Neural progenitor cell (in vitro differentiated cells): Measurements from ENCODE around the gene CBFA2T2. TPM values are rescaled to one million over a fixed set of nuclear protein-coding genes. Genes with fewer than 3 reads are reported as not detected.
"Not testable (repeated sequence)": the region's sequence is repeated elsewhere in the genome, so short reads cannot be mapped to it uniquely, and the experiment has no call there.

Experiments used
- DNase-seq: peaks from one replicate; pipeline ENCODE4 v3.0.0-alpha.2; 2016; ENCODE audit warnings: low spot score
- H2AFZ ChIP-seq: fragments of 200-600 bp; sonication (generic); replicated peaks from 2 replicates; pipeline ENCODE4 v1.6.1; 2016; ENCODE audit warnings: antibody characterized with exemption
- H3F3A ChIP-seq: fragments of 200-600 bp; sonication (generic); 2 replicates; pipeline ENCODE4 v1.6.1; 2016; ENCODE audit warnings: antibody characterized with exemption, low read depth
- H3K27ac ChIP-seq: fragments of 200-600 bp; sonication (generic); 2 replicates; pipeline ENCODE4 v1.5.1; 2016; ENCODE audit warnings: mild to moderate bottlenecking
- H3K27me3 ChIP-seq: fragments of 200-600 bp; sonication (generic); 2 replicates; pipeline ENCODE4 v1.6.1; 2016; ENCODE audit warnings: mild to moderate bottlenecking, moderate library complexity
- H3K36me3 ChIP-seq: fragments of 200-600 bp; sonication (generic); 2 replicates; pipeline ENCODE4 v1.5.1; 2016
- H3K4me1 ChIP-seq: fragments of 200-600 bp; sonication (generic); 2 replicates; pipeline ENCODE4 v1.6.1; 2016; ENCODE audit warnings: mixed run types
- H3K4me2 ChIP-seq: fragments of 200-600 bp; sonication (generic); 2 replicates; pipeline ENCODE4 v1.6.1; 2016
- H3K4me3 ChIP-seq: fragments of 200-600 bp; sonication (generic); 2 replicates; pipeline ENCODE4 v1.5.1; 2016
- H3K79me2 ChIP-seq: fragments of 200-600 bp; sonication (generic); 2 replicates; pipeline ENCODE4 v1.6.1; 2016; ENCODE audit warnings: low read depth
- H3K9ac ChIP-seq: fragments of 200-600 bp; sonication (generic); 2 replicates; pipeline ENCODE4 v1.6.1; 2016
- H3K9me3 ChIP-seq: fragments of 200-600 bp; sonication (generic); 2 replicates; pipeline ENCODE4 v1.5.1; 2016; ENCODE audit warnings: low read depth
- H4K20me1 ChIP-seq: fragments of 200-600 bp; sonication (generic); 2 replicates; pipeline ENCODE4 v1.6.1; 2016; ENCODE audit warnings: low read depth
- H3K27ac Mint-ChIP-seq: 3 replicates; pipeline ENCODE4 v1.8.0; 2021; ENCODE audit warnings: mixed read lengths
- H3K27me3 Mint-ChIP-seq: 2 replicates; pipeline ENCODE4 v1.8.0; 2022; ENCODE audit warnings: low read depth, mild to moderate bottlenecking, inconsistent platforms, moderate library complexity, mixed read lengths; ENCODE audit not compliant: insufficient read depth
- H3K36me3 Mint-ChIP-seq: 3 replicates; pipeline ENCODE4 v1.8.0; 2021; ENCODE audit warnings: mixed read lengths
- H3K4me1 Mint-ChIP-seq: 3 replicates; pipeline ENCODE4 v1.8.0; 2021; ENCODE audit warnings: mixed read lengths
- H3K4me3 Mint-ChIP-seq: 3 replicates; pipeline ENCODE4 v1.8.0; 2021; ENCODE audit warnings: mild to moderate bottlenecking, moderate library complexity, mixed read lengths
- H3K9me3 Mint-ChIP-seq: 3 replicates; pipeline ENCODE4 v1.8.0; 2020; ENCODE audit warnings: mixed read lengths
- CTCF ChIP-seq: fragments of 200-600 bp; sonication (generic); IDR thresholded peaks from 2 replicates; pipeline ENCODE4 v1.5.1; 2017; ENCODE audit warnings: antibody characterized with exemption, mild to moderate bottlenecking
- EZH2 ChIP-seq: fragments of 200-600 bp; sonication (generic); IDR thresholded peaks from 2 replicates; pipeline ENCODE4 v1.6.1; 2017; ENCODE audit warnings: antibody characterized with exemption, mild to moderate bottlenecking, moderate library complexity
- EZH2phosphoT487 ChIP-seq: fragments of 200-600 bp; sonication (generic); IDR thresholded peaks from 2 replicates; pipeline ENCODE4 v1.6.1; 2017; ENCODE audit warnings: antibody characterized with exemption
- total RNA-seq: library from RNA; depleted of rRNA; stranded (reverse); fragments of >200 nt; gene quantifications from 2 replicates; pipeline ENCODE4 v1.2.3, GENCODE V29; 2015; ENCODE audit warnings: low replicate concordance

The CBFA2T2 gene
- total RNA-seq, 1 donor from 2014 or later = 11.9 TPM

DNA sequence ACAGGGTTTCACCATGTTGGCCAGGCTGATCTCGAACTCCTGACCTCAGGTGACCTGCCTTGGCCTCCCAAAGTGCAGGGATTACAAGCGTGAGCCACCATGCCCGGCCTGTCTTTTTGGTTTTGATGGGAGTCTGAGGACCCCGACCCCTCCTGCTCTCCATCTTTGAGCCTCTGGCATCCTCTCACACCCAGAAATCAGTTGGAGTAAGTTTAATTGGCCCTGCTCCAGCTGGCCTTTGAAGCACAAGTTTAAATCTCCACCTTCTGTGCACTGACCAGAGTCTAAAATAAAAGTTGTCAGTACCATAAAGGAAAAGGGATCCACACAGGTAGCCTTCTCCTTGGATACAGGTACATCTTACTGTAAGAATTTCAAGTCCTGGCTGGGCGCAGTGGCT is 156.3 kb downstream of the CBFA2T2 start:
- TF ChIP-seq EZH2 = no peak
- no peak for TF ChIP-seq CTCF
- no peak for TF ChIP-seq EZH2phosphoT487

GRCh38 chr20:33646959-33647602 is 157.2 kb downstream of the CBFA2T2 start:
- H3K27ac Mint-ChIP-seq, H3K9me3 Mint-ChIP-seq, H3K79me2 ChIP-seq, H3K27me3 ChIP-seq, H3F3A ChIP-seq, H3K36me3 ChIP-seq, H3K27me3 Mint-ChIP-seq, H4K20me1 ChIP-seq, H2AFZ ChIP-seq, H3K4me2 ChIP-seq, H3K4me1 Mint-ChIP-seq, H3K36me3 Mint-ChIP-seq, H3K4me3 Mint-ChIP-seq, H3K9me3 ChIP-seq, H3K9ac ChIP-seq, H3K4me3 ChIP-seq, H3K4me1 ChIP-seq, H3K27ac ChIP-seq: not testable (repeated sequence)
- DNase-seq = peak; percentile 56

More for the DNA sequence above, 156.3 kb downstream of the CBFA2T2 start:
- Histone ChIP-seq H3K4me1 (no peaks in the 10 kb centered on the region), H3K27ac (no peak overlapping the region), H3K4me3 (no peak overlapping the region), H3F3A (no peaks in the 10 kb centered on the region), H2AFZ (no peak overlapping the region), H3K36me3 (no peaks in the 10 kb centered on the region), H3K9ac (no peak overlapping the region), H4K20me1 (peaks cover 7% of the 10 kb centered on the region), H3K9me3 (no peaks in the 10 kb centered on the region), H3K4me2 (no peak overlapping the region), H3K79me2 (no peaks in the 10 kb centered on the region), H3K27me3 (no peaks in the 10 kb centered on the region)
- Mint-ChIP-seq H3K36me3 (peaks cover 9% of the 10 kb centered on the region), H3K27ac (no peak overlapping the region), H3K4me3 (no peak overlapping the region), H3K9me3 (no peaks in the 10 kb centered on the region), H3K27me3 (no peaks in the 10 kb centered on the region), H3K4me1 (no peaks in the 10 kb centered on the region)
- DNase-seq = no peak

DNA sequence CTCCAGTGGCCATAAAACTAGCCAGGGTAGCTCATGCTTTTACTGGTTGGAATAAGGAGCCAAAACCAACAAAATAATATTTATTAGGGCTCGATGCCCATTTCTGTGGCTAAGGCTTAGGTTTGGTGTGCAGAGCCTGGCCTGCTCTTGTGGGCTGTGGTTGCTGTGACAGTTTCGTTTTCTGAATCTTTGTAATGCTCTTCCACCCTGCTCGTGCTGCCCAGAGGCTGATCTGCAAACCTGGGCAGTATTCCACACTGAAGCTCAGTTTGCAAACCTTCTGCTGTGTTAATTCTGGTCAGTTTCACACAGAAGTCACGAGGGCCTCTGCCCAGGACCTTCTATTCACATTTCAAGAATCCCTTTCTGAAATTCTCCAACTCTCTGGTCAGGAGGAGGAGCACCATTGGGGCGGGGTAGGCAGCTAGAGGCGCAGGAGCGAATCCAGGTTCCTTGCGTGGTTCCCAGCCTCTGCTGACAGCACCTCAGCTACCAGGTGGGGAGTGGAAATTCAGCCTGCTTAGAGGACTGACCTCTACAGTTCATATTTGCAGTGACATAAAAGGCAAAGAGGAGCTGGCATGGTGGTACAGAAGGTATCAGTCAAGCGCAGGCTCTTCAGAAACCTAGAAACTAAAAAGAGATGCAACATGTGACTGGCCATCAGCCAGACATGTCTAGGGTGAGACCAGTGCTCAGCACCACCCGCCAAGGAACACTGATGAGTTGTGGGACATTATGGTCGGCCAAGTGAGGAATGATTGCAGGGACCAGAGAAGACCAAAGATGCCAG is 157.9 kb downstream of the CBFA2T2 start:
- Histone ChIP-seq H3K9me3 (no peaks in the 10 kb centered on the region), H4K20me1 (peaks cover 7% of the 10 kb centered on the region), H3K36me3 (no peaks in the 10 kb centered on the region), H3K27me3 (no peaks in the 10 kb centered on the region), H3K9ac (no peak overlapping the region), H3K27ac (no peak overlapping the region), H2AFZ (no peak overlapping the region), H3F3A (no peaks in the 10 kb centered on the region), H3K4me3 (no peak overlapping the region), H3K4me2 (no peak overlapping the region), H3K79me2 (no peaks in the 10 kb centered on the region), H3K4me1 (no peaks in the 10 kb centered on the region)
- no peak for DNase-seq
- TF ChIP-seq EZH2 = no peak
- no peak for TF ChIP-seq EZH2phosphoT487
- no peak for TF ChIP-seq CTCF
- Mint-ChIP-seq H3K36me3 (peaks cover 8% of the 10 kb centered on the region), H3K4me3 (no peak overlapping the region), H3K9me3 (no peaks in the 10 kb centered on the region), H3K4me1 (no peaks in the 10 kb centered on the region), H3K27ac (no peak overlapping the region), H3K27me3 (no peaks in the 10 kb centered on the region)

DNA sequence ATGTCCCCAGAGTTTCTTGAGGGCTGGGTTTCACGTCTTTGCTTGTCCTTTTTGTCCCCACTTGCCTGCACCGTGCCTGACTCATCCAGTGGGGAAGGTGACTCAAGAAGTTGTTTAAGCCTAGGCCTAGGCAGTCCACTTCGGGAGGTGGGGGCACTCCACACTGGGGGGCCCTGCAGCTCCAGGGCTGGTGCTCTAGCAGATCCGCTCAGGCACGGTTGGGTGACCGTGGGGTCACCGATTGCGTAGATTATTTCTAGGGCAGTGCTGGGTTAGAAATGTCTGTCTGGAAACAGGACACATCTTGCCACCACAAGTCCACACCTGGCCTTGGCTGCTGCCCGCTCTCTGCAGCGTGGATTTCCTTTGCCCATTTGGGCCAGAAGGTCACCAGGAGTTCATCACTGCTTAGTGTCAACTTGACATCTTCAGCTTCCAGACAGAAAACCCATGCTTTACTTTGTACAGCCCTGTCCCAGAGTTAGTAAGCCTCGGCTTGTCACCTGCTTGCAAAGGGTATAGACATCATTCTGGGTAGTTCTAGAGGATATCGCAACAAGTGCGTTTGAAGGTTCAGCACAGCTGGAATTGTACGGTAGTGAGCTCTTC is 158.6 kb downstream of the CBFA2T2 start:
- H3K4me2 ChIP-seq = no peak overlapping the region
- Mint-ChIP-seq H3K4me3 (no peak overlapping the region), H3K27me3 (no peaks in the 10 kb centered on the region), H3K36me3 (peaks cover 8% of the 10 kb centered on the region), H3K27ac (no peak overlapping the region), H3K4me1 (peaks cover 5% of the 10 kb centered on the region), H3K9me3 (no peaks in the 10 kb centered on the region)
- DNase-seq = no peak
- H3K36me3 ChIP-seq = no peaks in the 10 kb centered on the region
- no peaks in the 10 kb centered on the region for H3K4me1 ChIP-seq
- H3K4me3 ChIP-seq = no peak overlapping the region
- H3K27ac ChIP-seq = no peak overlapping the region
- no peaks in the 10 kb centered on the region for H3K9me3 ChIP-seq
- no peak overlapping the region for H3K9ac ChIP-seq
- no peaks in the 10 kb centered on the region for H3K27me3 ChIP-seq
- H3F3A ChIP-seq = no peaks in the 10 kb centered on the region
- H4K20me1 ChIP-seq = peaks cover 7% of the 10 kb centered on the region
- no peak for TF ChIP-seq EZH2
- TF ChIP-seq CTCF = no peak
- no peak for TF ChIP-seq EZH2phosphoT487
- no peak overlapping the region for H2AFZ ChIP-seq
- H3K79me2 ChIP-seq = no peaks in the 10 kb centered on the region
